Fibroblast of mammary gland (primary cell): Measurements from ENCODE around the gene CNIH2.

Experiments used
- DNase-seq: peaks from one replicate; pipeline ENCODE4 v3.0.0-alpha.2; 2010; ENCODE audit warnings: low read depth
- H3K4me3 ChIP-seq: 2 replicates; pipeline ENCODE4 v1.5.1; 2011; ENCODE audit warnings: low read depth, mild to moderate bottlenecking, low read length, moderate library complexity; ENCODE audit not compliant: control insufficient read depth
- CTCF ChIP-seq: conservative IDR thresholded peaks from 2 replicates; pipeline ENCODE4 v1.5.1; 2011; ENCODE audit warnings: low read depth, low read length, inconsistent platforms; ENCODE audit not compliant: control insufficient read depth, insufficient read depth

Gene CNIH2

GRCh38 chr11:66284526-66285078 lies 6.6 kb downstream of the CNIH2 start:
- TF ChIP-seq CTCF = no peak
- no peak overlapping the region for H3K4me3 ChIP-seq
- DNase-seq = no peak

GRCh38 chr11:66285250-66285947 lies 7.4 kb downstream of the CNIH2 start:
- no peak for DNase-seq
- H3K4me3 ChIP-seq = no peak overlapping the region
- no peak for TF ChIP-seq CTCF

- no peak for TF ChIP-seq CTCF
- DNase-seq = no peak
- H3K4me3 ChIP-seq = no peak overlapping the region
Measured at GRCh38 chr11:66286699-66287098, 8.7 kb downstream of the CNIH2 start.

GRCh38 chr11:66287211-66287888 lies 9.4 kb downstream of the CNIH2 start:
- peak overlapping the region; percentile 89 for H3K4me3 ChIP-seq
- no peak for DNase-seq
- TF ChIP-seq CTCF = no peak

GRCh38 chr11:66287889-66288670 lies 10.1 kb downstream of the CNIH2 start:
- no peak for TF ChIP-seq CTCF
- DNase-seq = no peak
- peak overlapping the region; percentile 89 for H3K4me3 ChIP-seq

GRCh38 chr11:66288671-66289547 lies 10.9 kb downstream of the CNIH2 start, which contains the start of gene YIF1A:
YIF1A (minus strand) TSS chr11:66289143; CDS start chr11:66288985, 158 bp downstream.
- DNase-seq = peak; percentile 99
- no peak for TF ChIP-seq CTCF
- H3K4me3 ChIP-seq = peak within 1 kb of the TSS; percentile 89
